HG02759 (cell line): ENCODE data around the gene N4BP2.

Experiments used
- ATAC-seq: cut with Tn5 transposase; IDR thresholded peaks from one replicate; pipeline ENCODE4 v1.9.1; 2021; ENCODE audit warnings: mild to moderate bottlenecking, moderate library complexity; ENCODE audit not compliant: unreplicated experiment

Gene N4BP2

DNA sequence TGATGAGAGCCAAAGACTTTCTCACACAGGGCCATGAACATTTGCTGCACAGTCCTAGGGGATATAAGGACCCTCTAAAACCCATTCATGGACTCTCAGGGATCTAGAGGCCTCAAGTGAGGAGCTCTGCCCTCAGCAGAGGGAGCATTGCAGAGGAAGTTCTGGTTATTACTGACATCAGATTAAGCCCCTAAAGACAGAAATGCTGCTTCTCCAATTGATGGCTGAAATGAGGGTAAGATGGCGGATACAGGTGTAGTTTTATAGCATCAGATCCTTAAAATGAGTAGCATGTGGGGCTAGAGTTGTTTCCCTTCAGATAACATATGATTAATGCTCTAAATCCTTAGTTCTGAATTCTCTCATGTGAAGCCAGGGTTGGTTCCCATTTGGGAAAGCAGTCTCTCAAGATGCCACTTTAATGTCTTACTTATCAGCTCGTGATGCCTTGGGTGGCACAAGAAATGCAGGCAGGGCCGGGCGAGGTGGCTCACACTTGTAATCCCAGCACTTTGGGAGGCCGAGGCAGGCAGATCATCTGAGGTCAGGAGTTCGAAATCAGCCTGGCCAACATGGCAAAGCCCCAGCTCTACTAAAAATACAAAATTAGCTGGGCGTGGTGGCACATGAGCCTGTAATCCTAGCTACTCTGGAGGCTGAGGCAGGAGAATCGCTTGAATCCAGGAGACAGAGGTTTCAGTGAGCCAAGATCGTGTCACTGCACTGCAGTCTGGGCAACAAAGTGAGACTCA is 148.0 kb downstream of the N4BP2 start:
- no peak for ATAC-seq

DNA sequence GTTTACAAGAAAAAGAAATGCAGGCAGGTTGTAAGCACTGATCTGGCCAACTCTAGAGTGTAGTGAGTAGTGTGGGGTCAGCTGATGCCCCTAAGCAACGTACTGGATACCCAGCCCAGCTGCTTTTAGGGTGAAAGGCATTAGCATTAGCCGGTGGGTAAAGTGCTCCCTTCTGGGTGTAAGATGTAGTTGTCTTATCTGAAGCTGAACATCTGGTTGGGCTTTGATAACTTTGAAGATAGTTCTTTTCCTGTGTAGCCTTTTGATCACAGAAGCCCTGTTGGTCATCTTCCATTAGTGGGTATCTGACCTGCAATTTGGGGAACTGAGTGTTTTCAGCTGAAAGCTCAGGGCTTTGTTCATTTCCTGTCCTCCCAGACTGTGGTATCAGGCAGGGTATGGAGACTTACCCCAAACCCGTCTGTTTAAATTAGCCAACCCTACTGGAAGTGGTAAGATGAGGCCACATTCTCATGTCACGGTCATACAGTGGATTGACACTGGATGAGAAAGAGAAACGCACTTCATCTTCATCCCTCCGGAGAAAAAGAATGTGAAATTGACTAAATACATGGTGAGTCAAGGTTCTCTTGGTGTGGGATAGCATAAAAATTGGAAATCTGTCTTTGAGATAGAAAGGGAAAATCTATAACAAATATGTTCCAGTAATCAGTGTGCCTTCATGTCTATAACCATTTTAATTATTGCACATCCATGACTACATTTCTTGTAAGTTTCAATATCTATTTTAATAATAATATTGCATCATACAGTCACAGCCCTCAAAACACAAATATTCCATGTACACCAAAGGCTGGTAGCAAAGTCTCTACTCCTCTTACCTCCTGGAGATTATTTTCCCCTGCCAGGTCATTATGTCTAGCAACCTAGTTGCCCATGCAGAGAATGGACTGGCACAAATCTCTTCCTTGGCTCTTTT is 148.9 kb downstream of the N4BP2 start:
- peak; percentile 60 for ATAC-seq

DNA sequence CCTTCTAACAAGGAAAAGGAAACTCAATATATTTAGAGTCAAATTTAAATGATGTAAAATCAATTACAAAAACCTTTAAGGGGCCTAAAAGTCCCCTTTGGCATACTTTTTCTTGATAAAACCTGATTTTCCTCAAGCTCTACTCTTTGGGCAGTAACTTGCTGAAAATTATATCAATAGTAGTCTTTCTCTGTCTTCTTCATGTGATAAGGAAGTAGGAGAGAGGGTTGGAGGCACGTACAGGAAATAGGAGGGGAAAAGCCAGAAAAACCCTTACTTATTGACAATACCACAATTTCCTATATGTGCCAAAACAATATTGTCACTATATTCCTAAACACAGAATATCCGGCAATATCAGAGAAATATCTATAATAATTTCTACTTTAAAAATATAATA is 149.8 kb downstream of the N4BP2 start:
- no peak for ATAC-seq
